HTERT RPE-1 (cell line): ENCODE results near the gene SYNC.
"Not testable (repeated sequence)": the region's sequence is repeated elsewhere in the genome, so short reads cannot be mapped to it uniquely, and the experiment has no call there.

Experiments
- in situ Hi-C: fragments of 300-500 bp; cut with MboI; formaldehyde crosslinking; loops from 4 replicates; pipeline ENCODE4 v1.14.3; 2020; ENCODE audit warnings: low sequenced_read_pairs

Gene SYNC

GRCh38 chr1:32695098-32695904 is 7.3 kb downstream of the SYNC start:
- in situ Hi-C loops = no loop called here

GRCh38 chr1:32693455-32694174 is 9.0 kb downstream of the SYNC start:
- in situ Hi-C loops = no loop called here

DNA sequence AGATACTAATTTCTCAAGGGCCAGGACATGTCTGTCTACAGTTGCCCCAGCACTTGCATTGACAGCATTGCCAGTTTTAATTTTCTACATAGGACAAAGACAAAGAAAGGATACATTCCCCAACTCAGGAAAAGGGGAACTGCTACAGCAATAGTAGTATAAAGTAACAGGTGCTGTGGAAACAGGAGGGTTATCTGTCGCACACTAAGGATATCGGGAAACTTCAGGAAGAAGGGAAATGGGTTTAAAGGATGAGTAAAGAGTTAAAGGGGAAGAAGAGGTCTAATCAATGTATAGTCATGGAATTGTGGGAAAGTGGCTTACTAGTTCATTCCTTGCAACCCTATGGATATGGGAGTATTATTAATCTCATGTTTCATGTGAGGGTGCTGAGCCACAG is 16.2 kb downstream of the SYNC start:
- in situ Hi-C loops = no loop called here

GRCh38 chr1:32685498-32685897 is 17.1 kb downstream of the SYNC start:
- in situ Hi-C loops = no loop called here

- in situ Hi-C loops = no loop called here
Observed at GRCh38 chr1:32684167-32684811, 18.3 kb downstream of the SYNC start.

DNA sequence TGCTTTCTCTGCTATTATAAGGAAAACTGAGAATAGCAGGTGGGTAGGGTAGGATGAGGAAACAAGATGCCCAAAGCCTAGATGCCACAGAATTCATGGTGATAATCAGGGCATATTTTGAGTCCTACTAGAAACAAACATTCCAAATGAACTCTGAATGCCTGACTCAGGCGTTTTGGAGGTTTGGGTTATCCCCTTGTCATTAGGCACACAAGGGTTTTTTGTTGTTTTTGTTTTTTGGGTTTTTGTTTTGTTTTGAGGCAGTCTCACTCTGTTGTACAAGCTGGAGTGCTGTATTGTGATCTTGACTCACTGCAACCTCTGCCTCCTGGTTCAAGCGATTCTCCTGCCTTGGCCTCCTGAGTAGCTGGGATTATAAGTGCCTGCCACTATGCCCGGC is 19.2 kb downstream of the SYNC start:
- in situ Hi-C loops = no loop called here

DNA sequence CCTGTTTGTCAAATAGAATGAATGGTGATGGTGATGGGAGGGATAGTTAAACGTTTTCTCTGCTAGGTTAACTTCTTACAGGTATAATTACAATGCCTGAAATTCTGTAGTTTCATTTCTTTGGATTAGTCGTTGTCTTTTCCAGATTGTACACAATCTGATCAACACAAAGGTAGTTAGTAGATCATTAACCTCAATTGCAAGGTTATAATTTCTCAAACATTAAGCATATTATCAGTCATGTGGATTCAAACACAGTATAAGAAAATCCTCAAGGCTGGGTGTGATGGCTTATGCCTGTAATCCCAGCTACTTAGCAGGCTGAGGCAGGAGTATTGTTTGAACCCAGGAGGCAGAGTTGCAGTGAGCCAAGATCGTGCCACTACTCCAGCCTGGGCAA is 20.6 kb downstream of the SYNC start:
- in situ Hi-C loops = no loop called here

DNA sequence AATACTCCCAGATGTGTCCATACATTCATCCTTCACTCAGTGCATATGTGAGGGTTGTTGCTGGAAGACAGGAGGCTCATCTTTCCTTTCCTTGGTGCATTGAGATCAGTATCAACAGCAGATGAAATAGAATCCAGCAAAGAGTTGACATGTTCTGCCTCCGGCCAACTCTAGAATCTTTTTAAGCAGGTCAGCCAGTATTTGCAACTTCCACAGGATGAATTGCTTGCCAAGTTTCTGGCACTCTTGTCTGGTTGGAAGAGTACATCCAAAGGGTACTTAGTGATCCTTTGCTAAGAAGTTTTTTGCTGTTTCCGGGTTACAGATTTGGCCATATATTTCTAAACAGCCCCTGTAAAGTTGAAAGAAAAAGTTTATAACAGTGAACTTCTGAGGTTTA is 21.1 kb downstream of the SYNC start:
- in situ Hi-C loops = no loop called here

DNA sequence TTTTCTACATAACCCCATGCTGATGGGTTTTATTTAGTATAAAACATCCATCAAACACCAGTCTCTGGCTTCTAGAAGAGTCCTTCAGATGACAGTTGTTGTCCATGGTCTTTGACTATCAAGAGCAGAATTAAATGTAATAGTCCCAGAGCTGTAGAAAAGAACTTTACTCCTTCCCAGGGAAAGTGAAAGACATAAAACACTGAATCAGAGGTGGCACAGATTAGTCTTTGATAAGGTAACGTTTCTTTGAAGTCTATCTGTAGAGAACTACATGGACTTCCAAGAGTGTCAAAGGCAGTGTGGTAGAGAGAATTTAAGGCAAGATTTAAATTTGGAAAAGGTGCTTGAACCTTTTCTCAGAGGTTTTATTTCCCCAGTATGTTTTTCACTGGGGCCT is 21.9 kb downstream of the SYNC start:
- in situ Hi-C loops = no loop called here

GRCh38 chr1:32679993-32680392 is 22.6 kb downstream of the SYNC start:
- in situ Hi-C loops = not testable (repeated sequence)

- in situ Hi-C loops = no loop called here
Observed at GRCh38 chr1:32676945-32677344, 25.6 kb downstream of the SYNC start.

- in situ Hi-C loops = not testable (repeated sequence)
Observed at GRCh38 chr1:32668716-32669115, 33.9 kb downstream of the SYNC start.

- in situ Hi-C loops = no loop called here
Observed at GRCh38 chr1:32666901-32667566, 35.5 kb downstream of the SYNC start.

DNA sequence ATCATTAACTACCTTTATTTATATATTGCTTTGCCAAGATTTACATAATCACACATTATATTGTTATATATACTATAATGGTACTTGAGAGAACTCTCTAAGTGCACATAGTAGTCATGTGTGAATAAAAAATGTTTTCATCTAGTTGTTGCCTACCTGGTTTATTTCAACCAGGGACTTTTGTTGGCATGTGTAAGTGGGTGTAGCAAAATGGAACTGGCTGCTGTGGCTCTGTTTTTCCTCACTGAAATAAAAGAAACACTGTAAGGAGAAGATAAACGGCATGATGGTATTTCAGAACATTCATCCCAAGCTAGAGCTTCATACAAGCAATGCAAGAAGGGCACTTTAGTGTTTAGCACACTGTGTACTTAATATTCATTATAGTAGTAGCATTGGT is 36.7 kb downstream of the SYNC start:
- in situ Hi-C loops = no loop called here

- in situ Hi-C loops = no loop called here
Observed at GRCh38 chr1:32659581-32659980, 43.0 kb downstream of the SYNC start.

DNA sequence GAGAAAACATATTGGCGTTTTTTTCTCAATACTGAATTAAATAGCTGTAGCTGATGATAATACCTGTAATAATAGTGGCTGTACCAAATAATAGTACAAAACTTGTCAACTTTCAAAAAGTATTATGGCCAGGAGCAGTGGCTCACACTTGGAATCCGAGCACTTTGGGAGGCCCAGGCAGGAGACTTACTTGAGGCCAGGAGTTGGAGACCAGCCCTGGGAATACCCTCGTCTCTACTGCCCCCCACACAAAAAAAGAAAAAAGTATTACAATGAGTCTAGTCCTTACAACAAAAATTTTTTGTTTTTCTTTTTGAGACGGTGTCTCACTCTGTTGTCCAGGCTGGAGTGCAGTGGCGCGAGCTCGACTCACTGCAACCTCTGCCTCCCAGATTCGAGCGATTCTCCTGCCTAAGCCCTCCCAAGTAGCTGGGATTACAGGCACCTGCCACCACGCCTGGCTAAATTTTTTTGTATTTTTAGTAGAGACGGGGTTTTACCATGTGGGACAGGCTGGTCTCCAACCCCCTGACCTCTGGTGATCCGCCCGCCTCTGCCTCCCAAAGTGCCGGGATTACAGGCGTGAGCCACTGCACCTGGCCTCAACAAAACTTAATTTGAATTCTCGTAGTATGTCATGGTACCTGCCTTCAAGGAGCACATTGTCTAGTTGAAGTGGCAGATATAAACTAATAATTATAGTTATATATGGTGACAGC is 50.2 kb downstream of the SYNC start:
- in situ Hi-C loops = no loop called here

GRCh38 chr1:32651461-32652073 is 51.0 kb downstream of the SYNC start:
- in situ Hi-C loops = no loop called here

GRCh38 chr1:32650752-32651460 is 51.7 kb downstream of the SYNC start, which contains the start of gene RBBP4:
Gene RBBP4 (plus strand): TSS chr1:32651208. CDS start chr1:32651307, 99 bp downstream.
- in situ Hi-C loops = no loop called here

- in situ Hi-C loops = no loop called here
Observed at GRCh38 chr1:32650248-32650751, 52.3 kb downstream of the SYNC start, which contains the start of gene ZBTB8OS. Gene ZBTB8OS (minus strand): TSS chr1:32650550. CDS start chr1:32650529, 21 bp downstream.
